HG03432 (cell line): ENCODE results near the gene NASP.

Experiments
- ATAC-seq: cut with Tn5 transposase; IDR thresholded peaks from one replicate; pipeline ENCODE4 v1.9.1; 2021; ENCODE audit warnings: mild to moderate bottlenecking, moderate library complexity; ENCODE audit not compliant: unreplicated experiment

The NASP gene

DNA sequence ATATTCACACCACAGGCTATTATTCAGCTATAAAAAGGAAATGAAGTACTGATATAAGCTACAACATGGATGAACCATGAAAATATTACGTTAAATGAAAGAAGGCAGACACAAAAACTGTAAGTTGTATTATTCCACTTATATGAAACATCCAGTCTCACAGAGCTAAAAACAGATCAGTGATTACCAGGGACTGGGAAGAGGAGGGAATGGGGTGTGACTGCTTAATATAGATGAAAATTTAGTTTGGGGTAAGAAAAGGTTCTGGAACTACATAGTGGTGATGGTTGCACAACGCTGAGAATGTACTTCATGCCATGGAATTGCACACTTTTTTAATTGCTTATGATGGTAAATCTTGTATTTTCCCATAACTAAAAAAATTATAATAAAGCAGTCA lies 83.0 kb downstream of the NASP start:
- no peak for ATAC-seq

DNA sequence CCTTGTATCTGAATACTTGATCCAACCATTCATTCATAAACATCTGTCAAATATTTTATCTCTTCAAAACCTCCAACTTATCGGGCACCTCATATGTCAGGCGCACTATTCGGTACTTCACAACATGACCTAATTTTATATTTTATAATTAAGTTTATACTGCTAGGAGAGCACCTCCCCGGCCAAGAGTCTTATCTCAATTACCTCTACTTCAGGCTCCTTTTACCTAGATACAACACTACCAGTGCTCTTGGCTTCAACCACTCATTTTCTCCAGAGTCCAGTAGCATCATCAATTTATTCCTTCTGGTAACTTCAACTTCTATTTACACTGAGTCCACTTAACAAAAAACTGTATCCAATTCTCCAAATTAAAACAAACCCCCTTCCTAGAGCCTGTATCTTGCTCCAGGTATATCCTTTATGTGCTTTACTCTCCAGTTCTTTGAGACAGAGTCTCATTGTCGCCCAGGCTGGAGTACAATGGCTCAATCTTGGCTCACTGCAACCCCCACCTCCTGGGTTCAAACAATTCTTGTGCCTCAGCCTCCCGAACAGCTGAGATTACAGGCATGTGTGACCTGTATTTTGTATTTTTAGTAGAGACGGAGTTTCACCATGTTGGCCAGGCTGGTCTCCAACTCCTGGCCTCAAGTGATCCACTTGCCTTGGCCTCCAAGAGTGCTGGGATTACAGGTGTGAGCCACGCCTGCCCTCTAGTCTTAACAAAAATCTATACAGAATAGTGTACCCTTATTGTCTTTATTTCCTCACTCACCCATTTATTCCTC lies 83.7 kb downstream of the NASP start:
- ATAC-seq = no peak
